NCI-H446 (cell line): Measurements from ENCODE around the gene SUMO2.
"Not testable (repeated sequence)": the region's sequence is repeated elsewhere in the genome, so short reads cannot be mapped to it uniquely, and the experiment has no call there.

Source experiments
- DNase-seq, 2 experiments: peaks; one replicate each; lab custom pipeline; 2025; lab: John Stamatoyannopoulos, UW

SUMO2 gene

DNA sequence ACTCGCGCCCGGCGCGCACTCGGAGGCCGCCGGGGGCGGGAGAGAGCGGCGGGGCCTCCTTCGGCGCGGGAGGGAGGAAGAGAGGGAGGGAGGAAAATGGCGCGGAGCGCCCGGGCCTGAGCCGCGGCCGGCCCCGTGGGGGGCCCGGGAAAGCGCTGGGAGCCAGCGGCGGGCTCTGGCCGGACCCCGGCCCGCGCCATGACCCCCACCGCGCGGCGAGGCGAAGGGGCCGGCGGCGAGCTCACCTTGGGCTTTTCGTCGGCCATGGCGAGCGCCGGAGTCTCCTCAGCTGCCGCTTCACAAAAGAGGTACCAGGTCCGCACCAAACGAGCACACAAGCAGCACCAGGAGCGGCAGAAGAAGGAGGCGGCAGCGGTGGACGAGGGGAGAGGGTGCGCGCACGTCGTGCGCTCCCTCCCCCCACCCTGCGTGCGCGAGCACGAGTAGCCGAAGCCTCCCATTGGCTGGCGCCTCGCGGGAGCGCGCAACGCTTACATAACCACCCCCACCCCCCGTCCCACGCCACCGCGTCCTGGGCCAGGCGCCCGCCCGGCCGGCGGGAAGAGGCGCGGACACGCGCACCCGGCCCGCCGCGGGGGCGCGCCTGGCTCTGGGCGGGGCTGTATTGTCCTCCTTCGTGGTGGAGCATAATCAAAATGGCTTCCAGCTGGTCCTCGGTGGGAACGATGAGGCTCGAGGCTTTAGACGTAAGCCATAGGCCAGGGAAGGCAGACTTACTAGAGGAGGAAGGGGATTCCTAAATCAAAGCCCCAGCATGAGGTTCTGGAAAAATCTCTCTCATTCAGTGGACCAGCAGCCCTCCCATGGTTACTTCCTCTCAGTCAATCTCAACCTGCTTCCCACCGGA is at the start of gene SUMO2:
Gene SUMO2, minus strand, starts transcription at position 391 of the 868 bp plus-strand sequence. Its CDS starts 125 bp downstream, at position 266.
- DNase-seq: peak; percentile 86 to 99

DNA sequence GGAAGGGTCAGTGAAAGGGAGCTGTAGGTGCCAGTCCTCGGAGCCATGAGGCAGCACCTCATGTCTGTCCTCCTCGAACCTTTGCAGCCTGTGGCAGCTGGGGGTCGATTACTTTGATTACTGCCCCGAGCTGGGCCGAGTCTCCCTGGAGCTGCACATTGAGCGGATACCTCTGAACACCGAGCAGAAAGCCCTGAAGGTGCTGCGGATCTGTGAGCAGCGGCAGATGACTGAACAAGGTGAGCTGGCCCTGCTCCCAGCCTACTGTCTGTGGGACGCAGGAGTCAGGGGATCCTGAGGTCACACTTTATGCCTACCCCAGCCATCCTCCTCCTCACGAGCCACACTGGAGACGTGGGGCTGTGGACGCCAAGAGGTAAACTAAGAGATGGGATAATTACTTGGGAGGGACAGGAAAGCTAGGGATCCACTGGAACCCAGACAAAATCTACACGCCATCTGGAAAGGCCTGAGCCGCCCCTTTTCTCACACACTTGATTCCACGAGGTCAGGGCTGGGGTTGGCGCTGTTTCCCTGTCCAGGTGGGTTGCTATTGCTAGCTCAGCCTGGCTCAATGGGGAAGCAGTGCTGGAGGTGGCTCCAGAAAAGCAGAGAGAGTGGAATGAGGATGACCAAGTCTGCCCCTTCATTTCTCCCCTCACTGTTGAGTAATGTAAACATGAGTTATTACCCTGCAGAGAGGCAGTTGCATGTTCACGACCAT is 49.1 kb upstream of the SUMO2 start:
- DNase-seq: no peak

DNA sequence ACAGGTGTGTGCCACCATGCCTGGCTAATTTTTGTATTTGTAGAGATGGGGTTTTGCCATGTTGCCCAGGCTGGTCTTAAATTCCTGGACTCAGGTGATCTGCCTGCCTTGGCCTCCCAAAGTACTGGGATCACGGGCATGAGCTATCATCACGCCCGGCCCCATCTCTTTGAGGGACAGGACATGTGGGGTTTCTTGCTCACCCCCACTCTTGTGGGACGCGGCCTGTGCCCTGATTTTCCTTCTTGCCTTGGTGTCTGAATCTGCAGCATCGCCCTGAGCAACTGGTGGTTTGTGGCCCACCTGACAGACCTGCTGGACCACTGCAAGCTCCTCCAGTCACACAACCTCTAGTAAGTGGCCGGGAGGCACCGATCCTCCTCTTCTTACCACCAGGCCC is 48.3 kb upstream of the SUMO2 start:
- DNase-seq: no peak

GRCh38 chr17:75228847-75229246 is 46.1 kb upstream of the SUMO2 start:
- no peak for DNase-seq

- DNase-seq: no peak
These were observed 45.5 kb upstream of the SUMO2 start for GRCh38 chr17:75228305-75228704.

GRCh38 chr17:75227729-75228128 is 45.0 kb upstream of the SUMO2 start:
- DNase-seq: no peak

GRCh38 chr17:75225016-75225415 is 42.3 kb upstream of the SUMO2 start:
- no peak for DNase-seq

DNA sequence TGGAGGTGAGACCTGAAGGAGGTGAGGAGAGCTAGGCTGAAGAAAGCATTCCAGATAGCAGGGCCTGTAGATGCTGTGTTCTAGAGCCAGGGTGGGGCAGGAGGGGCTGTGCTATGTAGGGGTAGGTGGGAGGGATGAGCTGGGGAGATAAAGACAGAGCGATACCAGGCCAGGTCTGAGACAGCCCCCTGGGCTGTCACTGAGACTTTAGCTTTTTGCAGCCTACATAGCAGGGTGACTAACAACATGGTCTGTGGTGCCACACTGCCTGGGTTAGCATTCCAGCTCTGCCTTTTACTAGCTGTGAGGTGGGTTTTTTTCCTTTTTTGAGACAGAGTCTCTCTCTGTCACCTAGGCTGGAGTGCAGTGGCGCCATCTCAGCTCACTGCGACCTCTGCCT is 37.1 kb upstream of the SUMO2 start:
- no peak for DNase-seq

GRCh38 chr17:75218131-75218530 is 35.4 kb upstream of the SUMO2 start:
- DNase-seq: no peak

DNA sequence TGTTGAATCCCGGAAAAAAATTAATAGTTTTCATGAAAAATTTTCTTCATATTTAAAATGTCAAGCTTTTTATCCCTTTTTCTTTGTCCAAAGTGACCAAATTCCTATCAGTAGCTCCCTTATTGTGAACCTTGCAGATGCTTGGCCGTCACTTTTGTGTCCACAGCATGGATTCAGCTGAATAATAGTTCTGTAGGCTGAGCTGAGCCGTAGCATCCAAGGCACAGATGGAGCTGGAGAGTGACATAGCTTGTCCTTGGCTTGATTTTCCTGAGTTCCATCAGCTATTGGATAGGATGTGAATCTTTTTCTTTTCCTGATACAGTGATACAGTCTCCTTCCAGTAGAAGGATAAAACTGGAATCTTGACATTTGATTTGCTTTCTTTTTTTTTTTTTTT is 26.3 kb upstream of the SUMO2 start:
- no peak for DNase-seq

- no peak for DNase-seq
These were observed 25.4 kb upstream of the SUMO2 start for GRCh38 chr17:75208161-75208560.

DNA sequence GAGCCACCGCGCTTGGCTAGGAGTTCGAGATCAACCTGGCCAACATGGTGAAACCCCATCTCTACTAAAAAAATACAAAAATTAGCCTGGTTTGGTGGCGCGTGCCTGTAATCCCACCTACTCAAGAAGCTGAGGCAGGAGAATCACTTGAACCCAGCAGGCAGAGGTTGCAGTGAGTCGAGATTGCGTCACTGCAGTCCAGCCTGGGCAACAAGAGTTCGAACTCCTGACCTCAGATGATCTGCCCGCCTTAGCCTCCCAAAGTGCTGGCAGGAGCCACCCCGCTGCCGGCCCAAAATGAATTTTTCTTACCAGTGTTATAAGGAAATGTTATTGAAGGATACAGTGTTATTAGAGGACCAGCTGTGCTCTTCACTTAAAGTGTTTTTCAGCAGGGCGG is 25.0 kb upstream of the SUMO2 start:
- DNase-seq: no peak

DNA sequence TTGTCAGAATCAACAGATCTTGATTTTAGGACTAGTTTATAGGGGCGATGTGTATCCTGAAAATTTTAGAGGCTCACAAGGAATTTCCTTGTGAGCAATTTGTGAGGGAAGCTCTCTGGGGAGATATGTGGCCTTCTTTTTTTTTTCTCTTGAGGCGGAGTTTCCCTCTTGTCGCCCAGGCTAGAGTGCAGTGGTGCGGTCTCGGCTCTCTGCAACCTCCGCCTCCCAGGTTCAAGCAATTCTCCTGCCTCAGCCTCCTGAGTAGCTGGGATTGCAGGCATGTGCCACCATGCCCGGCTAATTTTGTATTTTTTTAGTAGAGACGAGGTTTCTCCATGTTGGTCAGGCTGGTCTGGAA is 24.3 kb upstream of the SUMO2 start:
- not testable (repeated sequence) for DNase-seq

DNA sequence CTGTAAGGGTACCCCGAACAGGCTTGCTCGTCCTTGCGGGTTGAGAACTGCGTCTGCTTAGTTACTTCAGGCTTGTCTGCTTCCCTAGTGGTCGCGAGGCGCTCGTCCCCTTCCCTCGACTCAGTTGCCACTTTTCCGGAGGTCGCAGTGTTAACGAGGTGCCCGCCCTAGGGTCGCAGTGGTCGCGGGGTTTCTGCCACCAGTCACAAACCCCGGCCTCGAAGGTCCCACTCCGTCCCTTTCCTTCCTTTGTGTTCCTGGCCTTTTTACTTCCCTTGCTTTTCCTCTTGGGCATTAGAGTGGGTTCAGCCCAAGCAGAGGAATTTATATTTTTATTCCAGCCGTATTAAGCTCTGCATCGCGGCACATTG is 23.0 kb upstream of the SUMO2 start:
- DNase-seq: no peak

GRCh38 chr17:75205037-75205792 is 22.5 kb upstream of the SUMO2 start, which contains the start of gene NUP85:
NUP85 (plus strand) TSS chr17:75205679; CDS start chr17:75205762, 83 bp downstream.
- DNase-seq: peak; percentile 97 to 98

DNA sequence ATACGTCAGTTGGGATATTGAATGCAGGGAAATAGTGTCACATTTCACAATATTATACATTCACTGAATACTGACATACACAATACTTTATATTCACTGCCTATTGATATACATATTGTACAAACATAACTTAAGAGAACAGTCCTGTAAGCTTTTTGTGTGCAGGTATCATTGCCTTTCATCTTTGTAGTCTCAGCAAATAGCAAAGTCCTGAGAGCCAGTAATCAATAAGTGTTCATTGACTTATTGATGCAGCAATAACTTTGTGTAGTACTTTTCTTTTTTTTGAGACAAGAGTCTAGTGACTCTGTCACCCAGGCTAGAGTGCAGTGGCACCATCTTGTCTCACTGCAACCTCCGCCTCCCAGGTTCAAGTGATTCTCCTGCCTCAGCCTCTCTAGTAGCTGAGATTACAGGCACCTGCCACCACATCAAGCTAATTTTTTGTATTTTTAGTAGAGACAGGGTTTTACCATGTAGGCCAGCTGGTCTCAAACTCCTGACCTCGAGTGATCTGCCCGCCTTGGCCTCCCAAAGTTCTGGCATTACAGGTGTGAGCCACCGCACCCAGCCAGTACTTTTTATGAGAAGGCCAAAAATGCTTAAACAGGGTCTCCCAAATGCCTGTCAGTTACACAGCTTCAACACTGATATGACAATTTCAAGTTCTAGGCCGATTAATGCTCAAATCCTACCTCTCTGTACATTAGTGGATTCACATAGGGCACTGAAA is 17.3 kb upstream of the SUMO2 start:
- DNase-seq: no peak

DNA sequence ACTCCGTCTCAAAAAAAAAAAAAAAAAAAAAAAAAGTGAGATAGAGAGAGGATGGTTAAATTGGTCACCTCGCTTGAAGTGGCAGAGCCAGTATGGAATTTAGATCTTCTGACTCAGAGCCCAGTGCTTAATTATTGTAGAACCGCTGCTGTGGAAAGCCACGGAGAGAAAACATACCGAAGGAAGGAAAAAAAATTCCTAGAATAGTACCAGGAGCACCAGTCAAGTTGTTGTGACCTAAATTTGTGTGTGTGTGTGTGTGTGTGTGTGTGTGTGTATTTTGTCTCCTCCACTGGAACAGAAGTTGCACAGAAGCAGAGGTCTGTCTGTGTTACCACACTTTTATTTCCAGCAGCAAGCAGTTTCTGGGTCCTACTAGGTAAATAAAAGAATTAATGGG is 12.1 kb upstream of the SUMO2 start:
- no peak for DNase-seq

DNA sequence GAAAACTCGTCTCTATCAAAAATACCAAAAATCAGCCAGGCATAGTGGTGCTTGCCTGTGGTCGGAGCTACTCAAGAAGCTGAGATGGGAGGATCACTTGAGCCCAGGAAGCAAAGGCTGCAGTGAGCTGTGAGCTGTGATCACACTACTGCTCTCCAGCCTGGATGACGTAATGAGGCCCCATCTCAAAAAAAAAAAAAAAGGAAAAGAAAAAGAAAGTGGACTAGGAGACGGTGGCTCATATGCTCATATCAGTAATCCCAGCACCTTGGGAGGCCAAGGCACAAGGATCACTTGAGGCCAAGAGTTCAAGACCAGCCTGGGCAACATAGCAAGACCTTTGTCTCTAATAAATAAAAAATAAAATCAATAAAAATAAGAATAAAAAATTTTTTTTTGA is 8.8 kb upstream of the SUMO2 start:
- DNase-seq: no peak

DNA sequence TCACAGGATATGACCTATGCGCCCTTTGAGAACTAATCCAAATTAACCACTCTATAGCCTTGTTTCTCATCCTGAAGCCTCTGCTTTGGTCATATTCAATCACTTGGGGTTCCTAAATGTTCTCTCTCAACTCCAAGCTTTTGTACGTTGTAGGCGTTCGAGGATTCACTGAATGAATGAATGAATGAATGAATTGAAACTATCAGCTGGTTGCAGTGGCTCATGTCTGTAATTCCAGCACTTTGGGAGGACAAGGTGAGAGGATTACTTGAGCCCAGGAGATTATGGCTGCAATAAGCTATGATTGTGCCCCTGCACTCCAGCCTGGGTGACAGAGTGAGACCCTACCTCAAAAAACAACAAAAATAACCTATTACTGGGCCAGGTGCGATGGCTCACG is 5.9 kb upstream of the SUMO2 start:
- no peak for DNase-seq

GRCh38 chr17:75183999-75184884 is 1.5 kb upstream of the SUMO2 start:
- DNase-seq: no peak

DNA sequence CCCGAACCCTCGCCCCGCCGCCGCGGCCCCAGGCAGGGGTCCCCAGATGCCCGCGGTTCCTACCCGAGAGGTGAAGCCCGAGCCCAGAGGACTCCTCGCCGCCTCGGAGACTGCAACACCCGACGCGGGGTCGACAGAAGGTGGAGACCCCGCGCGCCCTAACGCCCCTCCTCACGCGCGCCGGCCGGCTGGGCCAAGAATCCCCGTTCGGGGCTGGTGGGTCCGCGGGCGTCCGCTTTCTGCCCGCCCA is 515 bp downstream of the SUMO2 start:
- no peak for DNase-seq
